Peyer's patch (tissue), 4 donors: ENCODE measurements around the gene GFER.

Source experiments
- POLR2A ChIP-seq, 2 donors: fragments of 450-650 bp; IDR thresholded peaks; one replicate each; pipeline ENCODE4 v1.5.1; 2017; ENCODE audit warnings: antibody characterized with exemption in 2 of 2, mild to moderate bottlenecking in 2 of 2, moderate library complexity in 2 of 2
- TF ChIP-seq, protein P1 (sequence below), 6 experiments: fragments of 450-650 bp in 4 of 6; fragments of 200-600 bp in 2 of 6; sonication (generic) in 1 of 6; IDR thresholded peaks; one replicate each; pipeline ENCODE4 v1.5.1; 2017 to 2019; ENCODE audit warnings: antibody characterized with exemption in 6 of 6, mild to moderate bottlenecking in 3 of 6, moderate library complexity in 1 of 6

DNA sequence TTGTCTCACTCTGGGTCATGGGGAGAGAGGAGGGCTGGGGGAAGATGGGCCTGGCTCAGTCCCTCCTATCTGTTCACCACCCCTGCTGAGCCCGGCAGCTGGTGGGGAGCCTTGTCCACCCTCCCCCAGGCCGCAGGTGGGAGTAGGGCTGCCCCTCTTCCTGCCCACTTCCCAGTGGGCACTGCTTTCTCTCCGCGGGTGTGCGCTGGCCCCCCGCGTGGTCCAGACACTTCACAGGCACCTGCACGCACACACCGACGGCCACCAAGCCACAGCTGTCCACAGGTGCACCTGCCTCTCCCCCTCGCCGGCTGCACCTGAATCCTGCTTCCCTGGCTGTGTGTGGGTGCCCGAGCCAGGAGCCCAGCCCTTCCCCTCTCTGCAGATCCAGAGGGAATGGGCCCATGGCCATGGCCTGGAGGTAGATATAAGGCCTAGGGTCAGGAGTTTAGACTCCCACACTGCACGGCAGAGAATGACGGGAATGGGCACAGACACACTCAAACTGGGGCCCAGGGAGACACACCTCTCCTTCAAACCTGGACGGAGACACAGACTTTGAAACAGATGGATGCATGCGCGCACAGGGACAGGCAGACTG is 44.7 kb downstream of the GFER start:
- TF ChIP-seq, protein P1, sequence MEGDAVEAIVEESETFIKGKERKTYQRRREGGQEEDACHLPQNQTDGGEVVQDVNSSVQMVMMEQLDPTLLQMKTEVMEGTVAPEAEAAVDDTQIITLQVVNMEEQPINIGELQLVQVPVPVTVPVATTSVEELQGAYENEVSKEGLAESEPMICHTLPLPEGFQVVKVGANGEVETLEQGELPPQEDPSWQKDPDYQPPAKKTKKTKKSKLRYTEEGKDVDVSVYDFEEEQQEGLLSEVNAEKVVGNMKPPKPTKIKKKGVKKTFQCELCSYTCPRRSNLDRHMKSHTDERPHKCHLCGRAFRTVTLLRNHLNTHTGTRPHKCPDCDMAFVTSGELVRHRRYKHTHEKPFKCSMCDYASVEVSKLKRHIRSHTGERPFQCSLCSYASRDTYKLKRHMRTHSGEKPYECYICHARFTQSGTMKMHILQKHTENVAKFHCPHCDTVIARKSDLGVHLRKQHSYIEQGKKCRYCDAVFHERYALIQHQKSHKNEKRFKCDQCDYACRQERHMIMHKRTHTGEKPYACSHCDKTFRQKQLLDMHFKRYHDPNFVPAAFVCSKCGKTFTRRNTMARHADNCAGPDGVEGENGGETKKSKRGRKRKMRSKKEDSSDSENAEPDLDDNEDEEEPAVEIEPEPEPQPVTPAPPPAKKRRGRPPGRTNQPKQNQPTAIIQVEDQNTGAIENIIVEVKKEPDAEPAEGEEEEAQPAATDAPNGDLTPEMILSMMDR (IDR thresholded peaks at IDR 0.05): no peak
- no peak for TF ChIP-seq POLR2A (IDR thresholded peaks at IDR 0.05)
